GM12878 (cell line): ENCODE data around the gene GLUL. TPM values are rescaled to one million over a fixed set of nuclear protein-coding genes. Genes with fewer than 3 reads are reported as not detected.

ENCODE experiments used
- CHD2 ChIP-seq: IDR thresholded peaks from 2 replicates; pipeline ENCODE4 v1.6.1; 2011; ENCODE audit warnings: low read depth, low read length, improper control_type of control experiment, borderline replicate concordance
- ETV6 ChIP-seq, 2 experiments: fragments of 450-650 bp in 1 of 2; IDR thresholded peaks in 1 of 2; conservative IDR thresholded peaks in 1 of 2; 2 replicates each; pipeline ENCODE4 v1.6.1; 2014; ENCODE audit warnings: antibody characterized with exemption in 1 of 2, borderline replicate concordance in 1 of 2, low read depth in 1 of 2, mild to moderate bottlenecking in 1 of 2, moderate library complexity in 1 of 2
- IKZF2 ChIP-seq, 2 experiments: fragments of 450-650 bp; IDR thresholded peaks; 2 replicates each; pipeline ENCODE4 v1.6.1; 2017; ENCODE audit warnings: mild to moderate bottlenecking in 2 of 2, moderate library complexity in 2 of 2
- MEF2B ChIP-seq: fragments of 450-650 bp; IDR thresholded peaks from 2 replicates; pipeline ENCODE4 v1.6.1; 2018; ENCODE audit warnings: mild to moderate bottlenecking, moderate library complexity; ENCODE audit not compliant: partially characterized antibody, poor library complexity, severe bottlenecking
- NBN ChIP-seq: fragments of 450-650 bp; IDR thresholded peaks from 2 replicates; pipeline ENCODE4 v1.6.1; 2016
- NFIC ChIP-seq: IDR thresholded peaks from 2 replicates; pipeline ENCODE4 v1.6.1; 2012; ENCODE audit warnings: low read depth, mild to moderate bottlenecking, inconsistent platforms, low read length, moderate library complexity
- PKNOX1 ChIP-seq: fragments of 450-650 bp; IDR thresholded peaks from 2 replicates; pipeline ENCODE4 v1.6.1; 2016; ENCODE audit warnings: mild to moderate bottlenecking
- PML ChIP-seq: IDR thresholded peaks from 2 replicates; pipeline ENCODE4 v1.6.1; 2012; ENCODE audit warnings: low read length, inconsistent platforms
- RAD21 ChIP-seq: IDR thresholded peaks from 2 replicates; pipeline ENCODE4 v1.6.1; 2011; ENCODE audit warnings: mild to moderate bottlenecking, low read depth, low read length, moderate library complexity; ENCODE audit not compliant: insufficient read depth
- SP1 ChIP-seq: IDR thresholded peaks from one replicate; pipeline ENCODE4 v1.6.1; 2011; ENCODE audit warnings: low read depth, low read length
- SREBF1 ChIP-seq: IDR thresholded peaks from 2 replicates; pipeline ENCODE4 v1.6.1; 2012; ENCODE audit warnings: mild to moderate bottlenecking, low read length
- ZNF217 ChIP-seq: fragments of 450-650 bp; IDR thresholded peaks from 2 replicates; pipeline ENCODE4 v1.6.1; 2017; ENCODE audit warnings: antibody characterized with exemption, mild to moderate bottlenecking
- ZNF687 ChIP-seq: fragments of 450-650 bp; IDR thresholded peaks from 2 replicates; pipeline ENCODE4 v1.6.1; 2017; ENCODE audit warnings: mild to moderate bottlenecking, moderate library complexity
- polyA plus RNA-seq, 11 experiments: library from polyadenylated mRNA; depleted of rRNA in 4 of 11; unstranded in 6 of 11; stranded (reverse) in 5 of 11; fragments of >200 nt; fragmentation: Nextera tagmentation in 4 of 11; fragmentation: Illumina TruSeq in 1 of 11; extraction: Ambion mirVana in 4 of 11; extraction: Trizol in 1 of 11; gene quantifications; 1 replicate in 1 of 11; 2 replicates in 10 of 11; pipeline versions ENCODE4 v1.2.1 to v1.2.3, GENCODE V29; 2011 to 2016; ENCODE audit warnings: inconsistent platforms in 2 of 11, missing spikeins in 2 of 11, low read depth in 1 of 11
- total RNA-seq, 4 experiments: library from RNA; depleted of rRNA in 3 of 4; stranded (reverse); fragments of >200 nt in 3 of 4; fragmentation: Illumina TruSeq in 1 of 4; extraction: Trizol in 1 of 4; gene quantifications; 2 replicates each; pipeline versions ENCODE4 v1.2.1 to v1.2.3, GENCODE V29; 2013 to 2021
- TF ChIP-seq, protein P1 (sequence below): IDR thresholded peaks from 2 replicates; pipeline ENCODE4 v1.6.1; 2012; ENCODE audit warnings: improper control_type of control experiment, low read depth, low read length; ENCODE audit not compliant: insufficient replicate concordance
- TF ChIP-seq, protein P2 (sequence below): IDR thresholded peaks from 2 replicates; pipeline ENCODE4 v1.6.1; 2012; ENCODE audit warnings: low read depth, low read length, improper control_type of control experiment

The GLUL gene
- total and polyA plus RNA-seq, 10 of the 15 experiments (the other 5 are each of a cell fraction or from before 2014, with no cell fraction given), result 2.3 to 392 (median 164) TPM

DNA sequence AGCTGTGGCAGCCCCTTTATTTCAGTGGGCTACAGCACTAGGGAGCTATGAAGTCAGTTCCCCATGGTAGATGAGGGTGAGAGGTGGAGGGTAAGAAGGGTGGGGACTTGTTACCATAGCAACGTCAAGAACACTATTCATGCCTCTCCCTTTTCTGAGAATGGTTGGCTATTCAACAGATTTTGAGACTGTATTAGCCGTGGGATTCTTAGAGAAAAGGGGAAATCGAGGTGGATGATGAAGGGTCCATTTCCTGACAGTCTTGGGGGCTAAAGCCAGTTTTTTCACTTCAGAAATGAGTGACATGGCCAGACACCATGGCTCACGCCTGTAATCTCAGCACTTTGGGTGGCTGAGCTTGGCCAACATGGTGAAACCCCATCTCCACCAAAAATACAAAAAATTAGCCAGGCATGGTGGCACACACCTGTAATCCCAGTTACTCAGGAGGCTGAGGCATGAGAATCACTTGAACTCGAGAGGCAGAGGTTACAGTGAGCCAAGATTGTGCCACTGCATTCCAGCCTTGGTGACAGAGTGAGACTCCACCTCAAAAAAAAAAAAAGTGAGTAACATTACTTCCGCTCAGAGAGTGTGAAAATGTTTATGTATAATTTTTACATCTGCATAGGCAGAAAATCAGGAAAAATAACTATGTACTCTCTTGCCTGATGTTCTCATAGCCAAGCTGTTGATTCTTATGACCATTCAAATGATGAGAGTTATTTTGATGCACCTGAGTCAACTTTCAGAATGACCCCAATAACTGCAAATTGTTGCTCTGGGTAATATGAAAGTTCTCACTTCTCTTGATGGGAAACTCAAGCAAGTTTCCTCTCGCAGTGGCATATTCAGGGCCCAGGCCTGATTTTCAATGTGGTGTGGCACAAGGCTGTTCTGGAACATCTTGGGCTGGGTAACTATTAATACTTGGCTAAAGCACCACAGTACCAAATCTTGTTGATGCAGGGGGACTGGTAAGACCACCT is 35.1 kb upstream of the GLUL start (continued):
- TF ChIP-seq ZNF687 (peak; percentile 88; the same call in 1 of the 2 replicates), MEF2B (peak; percentile 52), ETV6 (conservative IDR thresholded peaks at IDR 0.05 in 1 of 2, IDR thresholded peaks at IDR 0.05 in 1 of 2; ENCODE audit: borderline replicate concordance in 1 of 2, low read depth in 1 of 2) (peak in 1 of 2 experiments; percentile 58; a peak in 1 of 4 replicates), NBN (peak; percentile 62; the same call in 1 of the 2 replicates), NFIC (peak; percentile 93), IKZF2 (IDR thresholded peaks at IDR 0.05) (peak; percentile 60 to 63; a peak in 3 of 4 replicates), RAD21 (peak; percentile 5; the same call in 1 of the 2 replicates), PKNOX1 (peak; percentile 91), CHD2 (0 out of 2 replicates have a peak, but pooled peaks have one; percentile 17), SREBF1 (no peak), SP1 (peak; percentile 30), ZNF217 (0 out of 2 replicates have a peak, but pooled peaks have one; percentile 28), PML (no peak)
- TF ChIP-seq, protein P1, sequence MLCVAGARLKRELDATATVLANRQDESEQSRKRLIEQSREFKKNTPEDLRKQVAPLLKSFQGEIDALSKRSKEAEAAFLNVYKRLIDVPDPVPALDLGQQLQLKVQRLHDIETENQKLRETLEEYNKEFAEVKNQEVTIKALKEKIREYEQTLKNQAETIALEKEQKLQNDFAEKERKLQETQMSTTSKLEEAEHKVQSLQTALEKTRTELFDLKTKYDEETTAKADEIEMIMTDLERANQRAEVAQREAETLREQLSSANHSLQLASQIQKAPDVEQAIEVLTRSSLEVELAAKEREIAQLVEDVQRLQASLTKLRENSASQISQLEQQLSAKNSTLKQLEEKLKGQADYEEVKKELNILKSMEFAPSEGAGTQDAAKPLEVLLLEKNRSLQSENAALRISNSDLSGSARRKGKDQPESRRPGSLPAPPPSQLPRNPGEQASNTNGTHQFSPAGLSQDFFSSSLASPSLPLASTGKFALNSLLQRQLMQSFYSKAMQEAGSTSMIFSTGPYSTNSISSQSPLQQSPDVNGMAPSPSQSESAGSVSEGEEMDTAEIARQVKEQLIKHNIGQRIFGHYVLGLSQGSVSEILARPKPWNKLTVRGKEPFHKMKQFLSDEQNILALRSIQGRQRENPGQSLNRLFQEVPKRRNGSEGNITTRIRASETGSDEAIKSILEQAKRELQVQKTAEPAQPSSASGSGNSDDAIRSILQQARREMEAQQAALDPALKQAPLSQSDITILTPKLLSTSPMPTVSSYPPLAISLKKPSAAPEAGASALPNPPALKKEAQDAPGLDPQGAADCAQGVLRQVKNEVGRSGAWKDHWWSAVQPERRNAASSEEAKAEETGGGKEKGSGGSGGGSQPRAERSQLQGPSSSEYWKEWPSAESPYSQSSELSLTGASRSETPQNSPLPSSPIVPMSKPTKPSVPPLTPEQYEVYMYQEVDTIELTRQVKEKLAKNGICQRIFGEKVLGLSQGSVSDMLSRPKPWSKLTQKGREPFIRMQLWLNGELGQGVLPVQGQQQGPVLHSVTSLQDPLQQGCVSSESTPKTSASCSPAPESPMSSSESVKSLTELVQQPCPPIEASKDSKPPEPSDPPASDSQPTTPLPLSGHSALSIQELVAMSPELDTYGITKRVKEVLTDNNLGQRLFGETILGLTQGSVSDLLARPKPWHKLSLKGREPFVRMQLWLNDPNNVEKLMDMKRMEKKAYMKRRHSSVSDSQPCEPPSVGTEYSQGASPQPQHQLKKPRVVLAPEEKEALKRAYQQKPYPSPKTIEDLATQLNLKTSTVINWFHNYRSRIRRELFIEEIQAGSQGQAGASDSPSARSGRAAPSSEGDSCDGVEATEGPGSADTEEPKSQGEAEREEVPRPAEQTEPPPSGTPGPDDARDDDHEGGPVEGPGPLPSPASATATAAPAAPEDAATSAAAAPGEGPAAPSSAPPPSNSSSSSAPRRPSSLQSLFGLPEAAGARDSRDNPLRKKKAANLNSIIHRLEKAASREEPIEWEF, result peak; percentile 74
- TF ChIP-seq, protein P2, sequence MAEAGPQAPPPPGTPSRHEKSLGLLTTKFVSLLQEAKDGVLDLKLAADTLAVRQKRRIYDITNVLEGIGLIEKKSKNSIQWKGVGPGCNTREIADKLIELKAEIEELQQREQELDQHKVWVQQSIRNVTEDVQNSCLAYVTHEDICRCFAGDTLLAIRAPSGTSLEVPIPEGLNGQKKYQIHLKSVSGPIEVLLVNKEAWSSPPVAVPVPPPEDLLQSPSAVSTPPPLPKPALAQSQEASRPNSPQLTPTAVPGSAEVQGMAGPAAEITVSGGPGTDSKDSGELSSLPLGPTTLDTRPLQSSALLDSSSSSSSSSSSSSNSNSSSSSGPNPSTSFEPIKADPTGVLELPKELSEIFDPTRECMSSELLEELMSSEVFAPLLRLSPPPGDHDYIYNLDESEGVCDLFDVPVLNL, result no peak
